GM21390 (cell line): ENCODE measurements around the gene ANO3.

Source experiments
- ATAC-seq: cut with Tn5 transposase; IDR thresholded peaks from one replicate; pipeline ENCODE4 v1.9.1; 2021; ENCODE audit not compliant: unreplicated experiment

The ANO3 gene

DNA sequence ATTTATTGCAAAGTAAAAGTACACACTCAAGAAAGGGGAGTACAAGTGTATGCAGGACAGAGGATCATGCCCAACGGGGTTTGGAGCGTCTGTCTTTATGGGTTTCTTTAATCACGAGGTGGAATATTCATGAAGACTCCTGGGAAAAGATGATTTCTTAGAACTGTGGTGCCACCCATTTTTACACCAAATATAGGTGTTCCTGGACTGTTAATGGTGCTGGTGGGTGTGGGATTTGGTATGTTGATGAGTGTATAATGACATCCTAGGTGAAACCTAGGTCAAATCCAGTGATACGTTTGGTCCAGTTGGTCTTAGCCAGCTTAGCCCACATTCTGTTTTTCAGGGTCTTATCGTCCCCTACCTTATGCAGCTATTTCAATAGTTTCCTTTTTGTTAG lies 21.1 kb downstream of the ANO3 start:
- no peak for ATAC-seq

DNA sequence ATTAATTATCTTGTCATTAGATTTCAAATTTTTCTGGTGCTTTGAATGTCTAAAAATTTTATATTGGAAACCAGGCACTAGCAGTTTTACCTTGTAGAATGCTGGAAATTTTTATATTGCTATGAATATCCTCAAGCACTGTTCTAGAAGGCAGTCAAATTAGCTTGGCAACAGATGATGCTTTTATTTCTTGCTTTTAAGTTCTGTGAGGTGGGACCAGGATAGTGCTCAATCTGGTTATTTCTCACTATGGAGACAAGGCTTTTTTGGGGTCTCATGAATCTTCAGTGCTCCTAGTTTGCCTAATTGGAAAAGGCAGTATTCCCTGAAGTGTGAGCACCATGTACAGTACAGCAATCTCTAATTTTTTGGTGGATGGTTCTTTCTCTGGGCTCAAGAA lies 27.1 kb downstream of the ANO3 start:
- ATAC-seq: no peak

DNA sequence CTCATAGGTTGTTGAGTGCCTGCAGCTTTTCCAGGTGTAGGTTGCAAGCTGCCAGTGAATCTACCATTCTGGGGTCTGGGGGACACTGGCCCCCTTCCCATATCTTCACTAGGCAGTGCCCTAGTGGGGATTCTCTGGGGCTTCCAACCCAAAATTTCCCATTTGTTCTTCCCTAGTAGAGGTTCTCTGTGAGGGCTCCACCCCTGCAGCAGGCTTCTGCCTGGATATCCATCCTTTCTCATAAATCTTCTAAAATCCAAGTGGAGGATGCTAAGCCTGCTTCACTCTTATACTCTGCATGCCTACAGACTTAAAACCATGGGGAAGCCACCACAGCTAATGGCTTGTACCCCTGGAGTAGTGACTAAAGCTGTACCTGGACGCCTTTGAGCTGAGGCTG lies 33.4 kb downstream of the ANO3 start:
- ATAC-seq: no peak

DNA sequence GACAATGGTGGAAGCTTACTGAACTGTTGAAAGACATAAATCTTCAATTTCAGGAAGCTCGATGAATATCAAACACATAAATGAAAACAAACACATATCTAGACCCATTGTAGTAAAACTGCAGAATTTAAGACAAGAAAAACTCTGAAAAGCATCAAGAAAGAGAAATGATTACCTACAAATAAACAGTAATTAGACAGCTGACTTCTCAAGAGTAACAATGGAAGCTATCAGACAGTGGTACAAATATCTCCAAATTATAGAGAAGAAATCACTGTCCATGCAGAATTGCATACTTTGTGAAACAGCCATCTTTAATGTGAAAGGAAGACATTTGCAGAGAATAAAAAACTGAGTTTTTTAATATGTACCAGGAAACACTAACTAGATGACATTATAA lies 45.7 kb downstream of the ANO3 start:
- ATAC-seq: no peak

DNA sequence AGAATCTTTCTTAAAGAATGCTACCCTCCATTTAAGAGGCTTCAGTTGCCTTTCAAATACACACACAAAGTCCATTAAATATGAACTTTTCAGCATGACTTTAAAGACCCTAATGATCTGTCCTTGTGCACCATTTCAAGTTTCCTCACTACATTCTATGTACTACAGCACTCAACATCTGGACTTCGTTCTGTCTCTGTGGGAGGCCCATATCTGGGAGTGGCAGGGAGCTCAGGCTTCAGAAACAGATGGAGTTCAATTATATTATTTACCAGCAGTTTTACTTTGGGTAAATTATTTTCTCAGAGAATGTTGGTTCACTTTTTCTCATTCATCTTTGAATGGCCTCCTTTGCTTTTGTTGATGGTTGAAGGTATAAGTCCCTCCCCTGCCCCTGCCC lies 67.4 kb downstream of the ANO3 start:
- ATAC-seq: no peak

DNA sequence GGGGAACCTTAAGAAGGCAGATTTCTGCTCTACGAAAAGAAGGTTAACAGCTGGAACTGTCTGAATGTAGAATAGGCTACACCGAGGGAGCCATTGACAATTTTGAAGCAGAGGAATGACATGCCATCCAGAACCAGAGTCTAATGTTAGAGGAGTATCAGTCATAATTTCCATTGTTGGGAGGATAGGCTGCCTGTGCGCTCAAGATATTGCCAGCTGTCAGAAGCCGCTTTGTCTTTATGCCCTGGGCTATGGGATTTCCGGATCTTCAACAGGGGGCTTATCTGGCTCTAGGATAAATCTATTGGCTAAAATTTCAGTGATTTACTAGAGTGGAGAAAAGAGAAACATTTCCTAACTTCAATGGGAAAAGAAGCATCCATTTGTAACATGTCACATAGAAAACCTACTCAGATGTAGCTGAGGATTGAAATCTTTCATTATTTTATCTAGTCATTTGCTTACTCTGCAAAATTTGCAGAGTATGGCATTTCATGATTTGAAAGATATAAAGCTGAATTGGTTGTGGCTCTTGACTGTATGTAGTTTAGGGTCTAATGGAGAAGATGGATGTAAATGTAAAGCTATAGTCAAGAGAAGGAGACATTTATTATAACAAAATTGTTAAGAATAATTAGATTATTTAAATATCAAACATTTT lies 78.9 kb downstream of the ANO3 start:
- no peak for ATAC-seq

DNA sequence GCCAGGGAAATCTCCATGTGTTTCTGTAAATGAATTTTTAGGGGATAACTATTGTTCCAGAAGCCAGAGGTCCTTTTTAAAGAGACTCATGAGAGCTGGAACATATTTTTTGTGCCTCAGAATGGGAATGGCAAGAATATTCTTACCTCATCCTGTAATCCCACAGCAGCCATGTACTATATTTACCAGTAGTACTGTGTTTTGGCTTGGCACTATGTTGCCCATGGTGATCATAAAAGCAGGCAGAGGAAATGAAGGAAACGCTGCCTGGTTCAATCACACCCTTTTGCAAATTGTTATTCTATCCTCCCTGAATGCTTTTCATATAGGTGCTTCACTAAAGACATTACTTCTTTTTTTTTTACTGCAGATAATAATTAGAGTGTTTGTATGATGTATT lies 81.0 kb downstream of the ANO3 start:
- no peak for ATAC-seq

DNA sequence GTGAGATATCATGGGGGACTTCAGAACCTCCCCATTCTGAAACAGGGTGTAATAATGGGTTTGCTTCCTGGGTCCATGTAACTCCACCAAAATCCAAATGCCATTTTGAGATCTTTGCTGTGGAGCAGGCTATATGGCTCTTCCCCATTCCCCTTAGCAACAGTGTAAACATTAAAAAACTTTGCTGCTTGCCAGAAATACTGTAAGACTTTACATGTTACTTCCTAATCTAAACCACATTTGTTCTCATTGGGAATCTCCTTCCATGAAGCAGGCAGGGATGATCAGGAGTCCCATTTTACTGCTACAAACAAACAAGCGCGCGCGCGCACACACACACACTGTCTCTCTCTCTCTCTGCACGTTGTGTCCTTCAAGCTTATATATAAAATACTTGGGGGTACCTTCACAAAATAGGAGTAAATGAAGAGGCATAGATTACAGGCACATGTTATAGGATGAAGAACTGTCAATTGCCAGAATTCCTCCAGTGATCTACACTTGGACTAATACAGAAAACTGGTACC lies 86.5 kb downstream of the ANO3 start:
- no peak for ATAC-seq

DNA sequence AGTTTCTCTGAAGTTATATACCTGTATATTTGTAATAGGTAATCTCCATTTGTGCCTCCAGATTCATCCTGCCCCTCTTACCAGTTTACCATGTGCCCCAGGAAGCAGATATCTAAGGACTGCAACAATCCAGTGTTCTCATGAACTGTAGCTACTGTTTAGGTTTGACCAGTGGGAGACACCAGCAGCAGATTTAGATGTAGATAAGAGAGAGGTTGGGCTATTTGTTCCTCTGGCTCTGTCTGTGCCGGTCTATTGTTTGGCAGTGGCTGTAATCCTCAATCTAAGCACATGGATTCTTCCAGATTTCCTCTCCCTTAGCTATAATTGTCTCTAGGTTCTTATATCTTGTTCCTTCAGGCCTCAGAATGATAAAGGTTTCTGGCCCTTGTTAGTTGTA lies 88.4 kb downstream of the ANO3 start:
- no peak for ATAC-seq

DNA sequence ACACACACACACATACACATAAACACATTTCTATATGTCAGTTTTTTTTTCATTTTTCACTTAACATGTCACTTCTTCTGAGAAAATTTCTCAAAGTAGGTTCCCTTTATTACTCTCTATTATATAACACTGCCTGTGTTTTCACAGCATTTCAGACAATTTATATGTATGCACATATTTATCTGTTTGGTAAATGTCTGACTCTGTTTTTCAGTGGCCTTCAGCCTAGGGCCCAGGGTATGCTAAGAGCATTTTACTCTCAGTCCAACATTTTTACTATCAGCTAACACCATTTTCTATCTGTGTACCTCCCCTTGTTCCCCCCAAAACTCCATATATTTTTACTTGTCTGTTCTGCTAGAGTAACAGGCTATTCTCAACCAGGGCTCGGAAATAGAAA lies 92.3 kb downstream of the ANO3 start:
- ATAC-seq: no peak

DNA sequence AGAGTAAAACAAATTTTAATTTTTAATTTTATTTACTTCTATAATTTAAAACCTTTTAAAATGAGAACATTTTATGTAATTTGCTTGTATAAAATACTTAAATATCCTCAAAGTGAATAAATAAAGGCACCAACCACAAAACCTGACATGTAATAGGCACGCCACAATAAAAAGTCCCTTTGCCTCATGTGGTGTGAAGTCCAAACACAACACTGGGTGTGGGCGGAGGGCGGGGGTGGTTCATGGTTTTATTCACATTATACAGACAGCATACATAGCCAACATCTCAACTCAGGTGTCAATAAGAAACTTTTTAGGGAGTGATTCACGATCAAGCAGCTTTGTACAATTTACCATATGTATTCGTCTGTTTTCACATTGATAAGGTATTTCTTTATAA lies 107.9 kb downstream of the ANO3 start:
- no peak for ATAC-seq

DNA sequence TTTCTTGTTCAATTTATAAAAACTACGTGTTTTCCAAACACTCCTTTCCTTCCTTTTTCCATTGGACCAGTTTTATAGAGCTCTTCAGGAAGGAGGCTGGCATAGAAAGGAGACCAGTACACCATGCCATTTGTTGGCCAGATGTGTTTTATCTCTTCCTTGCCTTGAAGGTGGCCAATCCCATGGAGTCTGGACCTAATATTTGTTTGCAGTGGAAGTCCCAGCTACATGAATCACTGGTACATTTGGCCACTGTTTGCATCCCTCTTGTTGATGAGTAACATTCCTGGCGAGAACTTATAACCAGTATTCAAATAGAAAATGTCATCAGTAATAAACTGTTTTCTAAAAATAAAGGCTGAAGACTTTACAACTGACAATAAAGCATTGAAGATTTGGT lies 110.2 kb downstream of the ANO3 start:
- ATAC-seq: no peak

DNA sequence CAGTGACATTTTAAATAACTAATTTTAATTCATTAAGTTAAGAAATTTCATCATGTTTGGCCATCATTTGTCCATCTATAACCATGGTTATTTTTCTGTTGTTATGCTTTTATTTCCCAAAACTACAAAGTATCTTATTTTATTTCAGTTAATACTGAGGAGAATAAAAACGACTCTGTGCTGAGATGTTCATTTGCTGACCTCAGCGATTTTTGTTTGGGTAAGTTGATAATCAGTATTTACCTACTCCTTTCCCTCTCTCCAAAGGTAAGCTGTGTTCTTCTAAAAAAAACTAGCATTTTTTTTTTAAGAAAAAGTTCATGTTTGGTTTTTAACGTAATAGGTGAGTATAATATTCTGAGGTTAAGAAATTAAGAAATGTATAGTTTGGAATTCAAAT lies 111.7 kb downstream of the ANO3 start:
- no peak for ATAC-seq

DNA sequence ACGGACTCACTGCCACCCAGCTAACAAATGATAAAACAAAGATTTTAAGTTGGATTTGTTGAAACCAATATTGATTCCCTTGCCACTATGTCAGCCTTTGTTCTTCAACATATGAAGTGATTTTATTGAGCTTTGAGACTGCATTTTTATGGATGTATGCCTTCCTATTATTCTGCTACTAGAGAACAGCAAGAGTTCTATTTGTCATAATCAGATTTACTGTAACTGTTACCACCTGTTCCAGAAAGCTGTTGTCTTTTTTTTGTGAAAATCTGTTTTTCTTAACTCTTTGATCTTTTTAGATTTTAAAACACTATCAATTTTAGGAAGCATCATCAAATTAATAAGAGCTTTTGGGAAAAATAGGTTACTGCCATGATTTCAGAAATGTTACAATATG lies 125.7 kb downstream of the ANO3 start:
- no peak for ATAC-seq

DNA sequence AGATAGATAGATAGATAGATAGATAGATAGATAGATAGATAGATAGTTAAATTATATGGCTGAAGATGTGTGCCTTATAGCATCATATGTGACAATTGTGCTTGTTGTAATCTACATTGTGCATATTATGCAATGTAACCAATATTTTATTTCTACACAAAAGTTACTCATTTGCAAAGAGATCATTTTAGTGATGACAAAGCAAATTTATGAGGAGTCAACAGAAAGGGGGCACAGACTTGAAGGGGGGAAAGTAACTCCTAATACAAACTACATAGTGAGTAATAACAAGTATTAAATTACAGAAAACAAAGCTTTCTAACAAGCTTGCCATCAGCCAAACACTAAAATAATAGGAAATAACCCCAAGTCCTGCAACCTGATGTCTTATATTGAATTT lies 133.3 kb downstream of the ANO3 start:
- no peak for ATAC-seq

DNA sequence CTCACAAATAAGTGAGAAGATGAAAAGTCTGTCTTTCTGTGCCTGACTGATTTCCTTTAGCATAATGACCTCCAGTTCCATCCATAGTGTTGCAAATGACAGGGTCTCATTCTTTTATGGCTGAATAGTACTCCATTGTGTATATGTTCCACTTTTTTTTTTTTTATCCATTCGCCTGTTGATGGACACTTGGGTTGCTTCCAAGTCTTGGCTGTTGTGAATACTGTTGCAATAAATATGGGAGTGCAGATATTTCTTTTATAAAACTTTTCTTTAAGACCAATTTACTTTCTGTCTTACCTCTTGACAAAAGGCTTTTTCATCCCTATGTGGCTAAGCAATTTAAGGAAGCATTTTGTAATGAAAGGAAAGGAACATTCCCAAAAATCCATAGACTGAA lies 135.6 kb downstream of the ANO3 start:
- no peak for ATAC-seq

DNA sequence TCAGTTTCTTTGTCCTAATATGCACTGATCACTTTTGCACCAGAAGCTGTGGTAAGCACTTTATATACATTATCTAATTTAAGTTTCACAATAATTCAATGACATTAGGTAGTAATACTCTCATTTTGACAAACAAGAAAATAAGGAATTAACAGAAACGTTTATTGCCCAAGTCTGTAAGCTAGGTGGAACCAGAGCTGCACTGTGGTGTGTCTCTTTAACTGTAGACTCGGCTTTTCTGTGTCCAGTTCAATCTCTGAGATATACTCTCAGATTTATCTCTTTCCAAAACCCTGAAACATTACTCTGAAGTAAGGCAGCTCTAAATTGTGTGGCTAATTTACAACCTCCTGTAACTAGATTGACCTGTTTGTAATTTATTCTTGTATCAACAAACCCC lies 139.1 kb downstream of the ANO3 start:
- no peak for ATAC-seq

DNA sequence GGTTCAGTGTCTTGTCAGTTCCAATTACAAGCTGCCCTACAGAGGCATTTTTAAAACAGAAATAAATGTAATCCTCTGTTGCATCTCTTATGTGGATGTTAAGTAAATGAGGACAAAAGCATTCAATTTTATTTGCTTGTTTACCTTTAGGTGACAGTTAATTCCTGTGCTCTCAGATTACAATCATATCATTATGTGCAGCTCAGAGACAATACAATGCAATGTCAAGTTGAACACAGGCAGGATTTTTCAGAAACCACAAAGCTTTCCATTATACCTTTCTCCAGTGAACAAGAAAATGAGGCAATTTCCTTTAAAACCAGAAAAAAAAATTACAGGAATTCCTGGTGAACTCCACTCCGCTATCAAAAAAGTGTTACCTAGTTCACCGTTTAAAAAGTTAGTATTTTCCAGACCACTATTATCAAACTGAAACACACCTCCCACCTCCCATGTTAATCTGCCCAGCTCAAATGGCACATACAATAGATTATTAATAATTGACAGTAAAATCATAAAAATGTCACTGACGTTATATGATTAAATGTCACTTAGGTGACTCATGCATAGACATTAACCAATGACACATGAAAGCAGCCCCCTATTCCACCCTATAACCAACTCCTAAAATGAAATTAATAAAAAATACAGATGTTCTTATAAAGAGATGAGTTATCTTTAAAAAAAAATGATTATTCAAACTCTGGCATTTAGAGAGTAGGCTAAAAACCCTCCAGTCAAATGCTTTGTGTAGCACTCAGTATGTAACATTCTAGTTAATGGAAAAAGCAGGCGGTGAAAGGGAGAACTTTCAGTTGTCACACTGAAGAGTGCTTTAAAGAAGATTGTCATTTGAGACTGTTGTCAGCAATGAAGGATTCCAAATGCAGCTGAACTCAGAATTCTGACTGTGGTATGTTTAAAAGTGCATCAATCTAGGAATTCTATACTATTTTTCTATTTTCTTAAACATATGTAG lies 141.6 kb downstream of the ANO3 start:
- ATAC-seq: no peak

DNA sequence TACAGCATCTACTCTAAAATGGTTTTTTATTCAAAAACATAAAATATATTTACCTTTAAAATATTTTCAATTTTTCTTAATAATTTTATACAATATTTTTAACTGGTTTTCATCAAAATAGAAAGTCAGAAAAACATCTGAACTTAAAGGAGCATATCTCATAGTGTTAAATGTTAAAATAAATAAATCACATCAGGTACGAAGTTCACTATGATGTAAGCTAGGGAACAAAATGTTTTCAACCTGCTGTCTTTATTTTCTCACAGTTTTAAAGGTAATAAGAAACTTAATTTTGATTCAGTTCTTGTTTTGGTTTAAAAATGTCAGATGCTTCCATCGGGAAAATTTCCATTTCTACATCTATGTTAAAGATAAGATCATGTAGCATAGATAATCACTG lies 142.5 kb downstream of the ANO3 start:
- no peak for ATAC-seq

DNA sequence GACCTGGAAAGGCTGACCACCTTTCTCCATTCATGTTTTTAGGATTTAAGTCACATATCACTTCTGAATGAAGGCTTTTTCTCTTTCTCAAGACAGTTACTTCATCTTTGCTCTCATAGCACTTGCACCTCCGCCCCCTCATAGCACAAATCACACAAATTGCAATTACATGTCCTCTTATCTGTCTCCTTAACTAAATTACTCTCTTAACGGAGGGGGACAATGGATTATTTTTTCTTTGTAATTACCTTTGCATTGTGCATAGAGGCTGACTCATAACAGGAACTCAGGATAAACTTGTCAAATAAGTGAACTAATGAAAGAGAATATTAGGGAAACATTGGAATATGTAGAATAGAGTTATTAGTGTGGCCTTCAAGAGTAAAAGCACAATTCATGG lies 145.5 kb downstream of the ANO3 start:
- ATAC-seq: no peak

DNA sequence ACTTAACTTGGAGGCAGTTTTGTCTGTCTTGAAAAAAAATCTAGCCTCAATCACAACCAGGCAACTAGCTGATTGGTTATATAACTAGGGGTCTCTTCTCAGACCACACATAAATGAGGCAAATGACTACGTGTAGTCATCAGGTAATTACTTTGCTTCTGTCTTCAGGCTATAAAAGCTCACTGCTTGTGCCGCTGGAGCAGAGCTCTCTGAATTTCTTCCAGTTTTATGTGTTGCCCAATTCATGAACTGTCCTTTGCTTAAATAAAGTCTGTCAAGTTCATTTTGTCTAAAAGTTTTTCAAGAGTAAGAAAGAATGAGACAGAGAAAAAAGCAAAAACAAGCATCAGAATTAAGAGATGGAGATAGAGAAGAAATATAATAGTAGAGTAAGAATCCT lies 146.8 kb downstream of the ANO3 start:
- no peak for ATAC-seq

DNA sequence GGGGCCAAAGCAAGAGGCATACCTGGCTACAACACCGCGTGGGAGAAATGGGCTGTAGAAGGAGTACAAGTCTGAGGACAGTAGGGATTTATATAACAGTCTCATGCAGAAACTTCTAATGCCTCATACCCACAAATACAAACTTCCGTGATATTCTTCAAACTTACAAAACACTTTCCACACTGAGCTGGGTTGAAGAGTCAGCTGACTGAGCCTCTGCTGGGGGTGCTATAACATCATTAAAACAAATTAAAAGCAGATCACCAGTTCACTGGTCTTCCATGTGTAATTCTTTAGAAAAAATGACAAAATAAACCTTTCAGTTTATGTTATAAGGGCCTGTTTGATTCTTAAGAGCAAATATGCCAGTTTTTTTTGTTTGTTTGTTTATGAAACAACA lies 148.1 kb downstream of the ANO3 start:
- no peak for ATAC-seq
